A549 (cell line): ENCODE results near the gene ANAPC15.
"Not testable (repeated sequence)": the region's sequence is repeated elsewhere in the genome, so short reads cannot be mapped to it uniquely, and the experiment has no call there.

Source experiments
- CTCF ChIP-seq: fragments of >200 bp; sonication (Bioruptor Twin); formaldehyde crosslinking; IDR thresholded peaks from 3 replicates; pipeline ENCODE4 v1.5.1; 2016
- EP300 ChIP-seq, 2 experiments: fragments of >200 bp; sonication (Bioruptor Twin); formaldehyde crosslinking; IDR thresholded peaks; 2 replicates in 1 of 2; 3 replicates in 1 of 2; pipeline ENCODE4 v1.6.1; 2016 to 2017
- FOSL2 ChIP-seq, 2 experiments: fragments of 450-650 bp in 1 of 2; fragments of >200 bp in 1 of 2; sonication (Bioruptor Twin) in 1 of 2; formaldehyde crosslinking; IDR thresholded peaks; 2 replicates each; pipeline versions ENCODE4 v1.5.0 to v1.6.1; 2016 to 2020; ENCODE audit warnings: mild to moderate bottlenecking in 1 of 2, moderate library complexity in 1 of 2
- GATA3 ChIP-seq: IDR thresholded peaks from 2 replicates; pipeline ENCODE4 v1.6.1; 2012; ENCODE audit warnings: borderline replicate concordance
- HES2 ChIP-seq: fragments of >200 bp; sonication (Bioruptor Twin); formaldehyde crosslinking; IDR thresholded peaks from 2 replicates; pipeline ENCODE4 v1.6.1; 2016
- POLR2A ChIP-seq: IDR thresholded peaks from 2 replicates; pipeline ENCODE4 v1.6.1; 2012; ENCODE audit warnings: mild to moderate bottlenecking, low read length
- RCOR1 ChIP-seq: fragments of 150-350 bp; IDR thresholded peaks from 2 replicates; pipeline ENCODE4 v1.6.1; 2014; ENCODE audit warnings: antibody characterized with exemption, low read length, low read depth

- not testable (repeated sequence) for TF ChIP-seq EP300 (IDR thresholded peaks at IDR 0.05); FOSL2 (IDR thresholded peaks at IDR 0.05); FOSL2 (CRISPR knock-in tag; IDR thresholded peaks at IDR 0.05); POLR2A; CTCF; RCOR1; HES2; GATA3
Measured at GRCh38 chr11:72142543-72142942, 30.0 kb upstream of the ANAPC15 start.
